ENCODE measurements around the gene VIL1.

The VIL1 gene

GRCh38 chr2:218431878-218432277 is 13.0 kb downstream of the VIL1 start:
- Histone ChIP-seq H3K27me3 (no peaks in the 10 kb centered on the region), H3K36me3 (no peaks in the 10 kb centered on the region), H3K4me1 (ENCODE audit: control insufficient read depth in 1 of 2, insufficient read depth in 1 of 2, low read depth in 1 of 2, low read length in 1 of 2) (no peaks in the 10 kb centered on the region), H3K27ac (no peak overlapping the region), H3K9me3 (no peaks in the 10 kb centered on the region), H3K4me3 (ENCODE audit: low read depth in 1 of 2, low read length in 1 of 2) (no peak overlapping the region)
- TF ChIP-seq CTCF (IDR thresholded peaks at IDR 0.05), result no peak

- Histone ChIP-seq H3K27ac (no peak overlapping the region), H3K4me1 (ENCODE audit: control insufficient read depth in 1 of 2, insufficient read depth in 1 of 2, low read depth in 1 of 2, low read length in 1 of 2) (no peaks in the 10 kb centered on the region), H3K9me3 (no peaks in the 10 kb centered on the region), H3K36me3 (no peaks in the 10 kb centered on the region), H3K27me3 (no peaks in the 10 kb centered on the region), H3K4me3 (ENCODE audit: low read depth in 1 of 2, low read length in 1 of 2) (no peak overlapping the region)
- TF ChIP-seq CTCF (IDR thresholded peaks at IDR 0.05), result no peak
These were observed 13.9 kb downstream of the VIL1 start for GRCh38 chr2:218432676-218433365.

GRCh38 chr2:218434456-218434855 is 15.5 kb downstream of the VIL1 start:
- Histone ChIP-seq H3K4me3 (ENCODE audit: low read depth in 1 of 2, low read length in 1 of 2) (no peak overlapping the region), H3K36me3 (no peaks in the 10 kb centered on the region), H3K27ac (no peak overlapping the region), H3K4me1 (ENCODE audit: control insufficient read depth in 1 of 2, insufficient read depth in 1 of 2, low read depth in 1 of 2, low read length in 1 of 2) (no peaks in the 10 kb centered on the region), H3K27me3 (no peaks in the 10 kb centered on the region), H3K9me3 (no peaks in the 10 kb centered on the region)
- no peak for TF ChIP-seq CTCF (IDR thresholded peaks at IDR 0.05)

GRCh38 chr2:218435003-218435982 is 16.4 kb downstream of the VIL1 start:
- TF ChIP-seq CTCF (IDR thresholded peaks at IDR 0.05), result no peak
- Histone ChIP-seq H3K4me1 (ENCODE audit: control insufficient read depth in 1 of 2, insufficient read depth in 1 of 2, low read depth in 1 of 2, low read length in 1 of 2) (no peaks in the 10 kb centered on the region), H3K27me3 (no peaks in the 10 kb centered on the region), H3K36me3 (no peaks in the 10 kb centered on the region), H3K9me3 (no peaks in the 10 kb centered on the region), H3K27ac (no peak overlapping the region), H3K4me3 (ENCODE audit: low read depth in 1 of 2, low read length in 1 of 2) (no peak overlapping the region)

- TF ChIP-seq CTCF (IDR thresholded peaks at IDR 0.05), result no peak
- no peak overlapping the region for H3K4me3 ChIP-seq (ENCODE audit: low read depth in 1 of 2, low read length in 1 of 2)
- H3K27me3 ChIP-seq, result no peaks in the 10 kb centered on the region
- no peaks in the 10 kb centered on the region for H3K36me3 ChIP-seq
- no peaks in the 10 kb centered on the region for H3K9me3 ChIP-seq
- no peaks in the 10 kb centered on the region for H3K4me1 ChIP-seq (ENCODE audit: control insufficient read depth in 1 of 2, insufficient read depth in 1 of 2, low read depth in 1 of 2, low read length in 1 of 2)
- no peak overlapping the region for H3K27ac ChIP-seq
These were observed 18.1 kb downstream of the VIL1 start for GRCh38 chr2:218436992-218437391.

Data from neutrophil (primary cell).